HepG2 (cell line): ENCODE measurements around the gene TEX35. TPM values are rescaled to one million over a fixed set of nuclear protein-coding genes. Genes with fewer than 3 reads are reported as not detected.
A peak's percentile ranks its signal among the peaks of the same experiment; 100 is the strongest.

Experiments used
- ATAC-seq: fragments of 200-7000 bp; cut with Tn5 transposase; 3 replicates; pipeline ENCODE4 v1.9.1; 2020; ENCODE audit warnings: mild to moderate bottlenecking, moderate library complexity
- BruUV-seq: library from RNA; stranded (reverse); fragments of 400-500 nt; replicated peaks from 2 replicates; lab custom pipeline; 2021; lab: Mats Ljungman, UMichigan
- CTCF ChIA-PET: fragments of 300-600 bp; formaldehyde crosslinking; extraction: SDS; loops from one replicate; lab custom pipeline; 2021; ENCODE audit warnings: low total read pairs, inconsistent platforms, low intra/inter-chr PET ratio; lab: Yijun Ruan, JAX
- POLR2A ChIA-PET: fragments of 350-600 bp; sonication (Branson Sonifier 250); formaldehyde crosslinking; loops from one replicate; lab custom pipeline; 2020; ENCODE audit warnings: antibody characterized with exemption, inconsistent platforms; lab: Yijun Ruan, JAX
- DNase-seq: peaks from one replicate; pipeline ENCODE4 v3.0.0-alpha.2; 2015; ENCODE audit warnings: low spot score
- FAIRE-seq: peaks from 3 replicates; lab custom pipeline; 2011; peaks lifted over from hg19 to GRCh38; lab: Jason Lieb, UNC
- H2AFZ ChIP-seq: one replicate; pipeline ENCODE4 v1.6.1; 2011; ENCODE audit warnings: low read length, inconsistent platforms
- H3K27ac ChIP-seq: fragments of 300-600 bp; 3 replicates; pipeline ENCODE4 v1.8.0; 2011; ENCODE audit warnings: mixed run types, mild to moderate bottlenecking, mixed read lengths, low read length, inconsistent platforms; ENCODE audit not compliant: insufficient read depth; ENCODE audit errors: extremely low read length
- H3K27me3 ChIP-seq, 2 experiments: fragments of 200-600 bp in 1 of 2; 2 replicates in 1 of 2; 3 replicates in 1 of 2; pipeline versions ENCODE4 v1.6.0 to v1.8.0; 2011; ENCODE audit warnings: low read length in 2 of 2, mild to moderate bottlenecking in 2 of 2, moderate library complexity in 2 of 2, inconsistent platforms in 1 of 2; ENCODE audit not compliant: insufficient read depth in 2 of 2, control insufficient read depth in 1 of 2
- H3K36me3 ChIP-seq, 2 experiments: fragments of 200-600 bp in 1 of 2; replicated peaks in 1 of 2; 2 replicates in 1 of 2; 3 replicates in 1 of 2; pipeline versions ENCODE4 v1.5.1 to v1.8.0; 2011; ENCODE audit warnings: low read length in 2 of 2, inconsistent platforms in 1 of 2; ENCODE audit not compliant: insufficient read depth in 2 of 2, control insufficient read depth in 1 of 2
- H3K4me1 ChIP-seq: 2 replicates; pipeline ENCODE4 v1.5.1; 2012; ENCODE audit warnings: low read length, inconsistent platforms; ENCODE audit not compliant: insufficient read depth
- H3K4me2 ChIP-seq: 2 replicates; pipeline ENCODE4 v1.6.0; 2011; ENCODE audit warnings: low read depth, low read length, inconsistent platforms
- H3K4me3 ChIP-seq, 3 experiments: fragments of 200-600 bp in 1 of 3; sonication (generic), shearing (Covaris generic) in 1 of 3; replicated peaks in 1 of 3; 2 replicates each; pipeline ENCODE4 v1.5.1; 2011 to 2016; ENCODE audit warnings: low read length in 3 of 3, inconsistent platforms in 2 of 3, low read depth in 2 of 3, mild to moderate bottlenecking in 2 of 3, control low read depth in 1 of 3, mixed read lengths in 1 of 3; ENCODE audit not compliant: insufficient read depth in 1 of 3
- H3K79me2 ChIP-seq: one replicate; pipeline ENCODE4 v1.6.1; 2011; ENCODE audit warnings: low read length, inconsistent platforms; ENCODE audit not compliant: insufficient read depth
- H3K9ac ChIP-seq: 2 replicates; pipeline ENCODE4 v1.6.0; 2011; ENCODE audit warnings: mild to moderate bottlenecking, low read depth, low read length, inconsistent platforms; ENCODE audit not compliant: insufficient read depth
- H3K9me3 ChIP-seq: 2 replicates; pipeline ENCODE4 v1.5.1; 2012; ENCODE audit warnings: mild to moderate bottlenecking, low read length
- H4K20me1 ChIP-seq: 2 replicates; pipeline ENCODE4 v1.6.0; 2011; ENCODE audit warnings: inconsistent platforms, mild to moderate bottlenecking, low read length, moderate library complexity; ENCODE audit not compliant: insufficient read depth
- CEBPG ChIP-seq: IDR thresholded peaks from 2 replicates; pipeline ENCODE4 v1.6.1; 2016
- HCFC1 ChIP-seq: fragments of 150-350 bp; IDR thresholded peaks from 2 replicates; pipeline ENCODE4 v1.6.1; 2014; ENCODE audit warnings: low read depth, low read length
- HMG20A ChIP-seq: IDR thresholded peaks from 2 replicates; pipeline ENCODE4 v1.6.1; 2016; ENCODE audit warnings: borderline replicate concordance
- SSRP1 ChIP-seq: IDR thresholded peaks from 2 replicates; pipeline ENCODE4 v1.6.1; 2016; ENCODE audit warnings: control low read depth
- ZBTB1 ChIP-seq: sonication (generic); formaldehyde crosslinking; IDR thresholded peaks from 2 replicates; pipeline ENCODE4 v1.4.0; 2020; ENCODE audit warnings: missing genetic modification reagents, borderline replicate concordance
- ZEB1 ChIP-seq: IDR thresholded peaks from 2 replicates; pipeline ENCODE4 v1.6.1; 2012; ENCODE audit warnings: mild to moderate bottlenecking, low read depth, inconsistent platforms; ENCODE audit not compliant: insufficient replicate concordance
- ZNF33A ChIP-seq: sonication (generic); formaldehyde crosslinking; IDR thresholded peaks from 2 replicates; pipeline ENCODE4 v1.5.1; 2020; ENCODE audit warnings: missing genetic modification reagents, mild to moderate bottlenecking, moderate library complexity, borderline replicate concordance
- ZNF607 ChIP-seq: sonication (generic); formaldehyde crosslinking; IDR thresholded peaks from 2 replicates; pipeline ENCODE4 v1.5.1; 2020; ENCODE audit warnings: missing genetic modification reagents, mild to moderate bottlenecking, borderline replicate concordance
- ZNF614 ChIP-seq: IDR thresholded peaks from 2 replicates; pipeline ENCODE4 v1.6.1; 2018; ENCODE audit warnings: missing biosample characterization, missing genetic modification reagents, inconsistent platforms, borderline replicate concordance
- WGBS: methylation state at CpG from one replicate; pipeline ENCODE4 v1.1.6; 2017; ENCODE audit warnings: low lambda C conversion rate; 5-methylcytosine and 5-hydroxymethylcytosine counted together
- in situ Hi-C: cut with HindIII; loops from 2 replicates; pipeline ENCODE4 v1.10.0; 2017; ENCODE audit warnings: low pct_unique_long_range_greater_than_20kb; ENCODE audit not compliant: extremely low pct_ligation_motif_present
- intact Hi-C: fragments of 100-400 bp; cut with micrococcal nuclease; formaldehyde crosslinking; loops from one replicate; pipeline ENCODE4 v1.10.0; 2022; ENCODE audit not compliant: unreplicated experiment
- polyA plus RNA-seq, 8 experiments: library from polyadenylated mRNA; depleted of rRNA in 3 of 8; stranded (reverse) in 7 of 8; unstranded in 1 of 8; fragments of >200 nt; fragmentation: Illumina TruSeq in 4 of 8; extraction: Trizol in 4 of 8; gene quantifications; 2 replicates each; pipeline versions ENCODE4 v1.2.1 to v1.2.3, GENCODE V29; 2011 to 2016; ENCODE audit warnings: low read depth in 4 of 8, missing spikeins in 1 of 8, mixed read lengths in 1 of 8; ENCODE audit not compliant: insufficient read depth in 1 of 8
- total RNA-seq, 5 experiments: library from RNA; depleted of rRNA; stranded (reverse); fragments of >200 nt; fragmentation: Illumina TruSeq; extraction: Trizol; gene quantifications; 2 replicates each; pipeline ENCODE4 v1.2.3, GENCODE V29; 2016; ENCODE audit warnings: low read depth in 1 of 5
- TF ChIP-seq, protein P1 (sequence below): sonication (generic); formaldehyde crosslinking; IDR thresholded peaks from 2 replicates; pipeline ENCODE4 v1.8.1; 2023; ENCODE audit warnings: mild to moderate bottlenecking, inconsistent platforms, moderate library complexity, missing genetic modification reagents, borderline replicate concordance
- TF ChIP-seq, protein P2 (sequence below): sonication (generic); formaldehyde crosslinking; IDR thresholded peaks from 2 replicates; pipeline ENCODE4 v1.4.0; 2020; ENCODE audit warnings: missing genetic modification reagents
- TF ChIP-seq, protein P3 (sequence below): sonication (generic); formaldehyde crosslinking; IDR thresholded peaks from 2 replicates; pipeline ENCODE4 v1.4.0; 2020; ENCODE audit warnings: mild to moderate bottlenecking, missing genetic modification reagents

TEX35 gene
- total and polyA plus RNA-seq, 2 of the 13 experiments (the other 11 are each of a cell fraction or from before 2014, with no cell fraction given): not detected

DNA sequence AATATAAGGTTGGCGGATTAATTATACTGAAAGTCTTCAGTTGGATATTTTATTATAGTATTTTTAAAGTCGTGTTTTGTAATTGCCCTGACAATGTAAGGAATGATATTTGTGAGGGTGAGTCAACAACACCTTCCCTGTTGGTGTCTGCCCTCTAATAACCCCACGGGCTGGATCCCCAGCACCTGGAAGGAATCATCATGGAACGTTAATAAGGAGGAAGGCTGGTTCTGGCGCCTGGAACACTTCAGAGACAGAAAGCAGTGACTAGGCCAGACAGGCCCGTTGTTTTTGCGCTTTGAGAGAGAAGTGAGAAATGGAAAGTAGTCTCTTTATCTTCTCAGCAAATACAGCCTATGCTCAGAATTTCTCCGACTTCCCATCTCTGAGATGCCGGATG lies 31.6 kb downstream of the TEX35 start:
- no peak for TF ChIP-seq ZBTB1 (CRISPR knock-in tag)
- no peak for TF ChIP-seq ZNF614 (CRISPR knock-in tag)
- H3K27me3 ChIP-seq: no peaks in the 10 kb centered on the region; a peak in 1 of 5 replicates
- FAIRE-seq (no peak), ATAC-seq (no peak), DNase-seq (no peak)
- peaks cover 35% of the 10 kb centered on the region for H3K4me1 ChIP-seq
- CTCF ChIA-PET: no interaction called here
- no peaks in the 10 kb centered on the region for H4K20me1 ChIP-seq
- no peak overlapping the region for H2AFZ ChIP-seq
- POLR2A ChIA-PET: no interaction called here
- no peak overlapping the region for H3K27ac ChIP-seq
- peaks cover 0 to 5% of the 10 kb centered on the region in 2 experiments; a peak in 1 of 5 replicates for H3K36me3 ChIP-seq
- in situ Hi-C loops (no loop called here), intact Hi-C loops (loop anchor here (10.0 kb wide), 3 partner anchors 80 to 330 kb away; partner anchors contain the start of gene ANGPTL1)
- WGBS: 93% methylated on average over 9 of the region's 9 CpGs
- TSS peak; percentile 35 for BruUV-seq
- H3K4me2 ChIP-seq: no peak overlapping the region; the same call in 1 of the 2 replicates
- H3K79me2 ChIP-seq: peaks cover 10% of the 10 kb centered on the region
- H3K9ac ChIP-seq: no peak overlapping the region
- H3K9me3 ChIP-seq: no peaks in the 10 kb centered on the region
- H3K4me3 ChIP-seq: no peak overlapping the region; a peak in 1 of 6 replicates

DNA sequence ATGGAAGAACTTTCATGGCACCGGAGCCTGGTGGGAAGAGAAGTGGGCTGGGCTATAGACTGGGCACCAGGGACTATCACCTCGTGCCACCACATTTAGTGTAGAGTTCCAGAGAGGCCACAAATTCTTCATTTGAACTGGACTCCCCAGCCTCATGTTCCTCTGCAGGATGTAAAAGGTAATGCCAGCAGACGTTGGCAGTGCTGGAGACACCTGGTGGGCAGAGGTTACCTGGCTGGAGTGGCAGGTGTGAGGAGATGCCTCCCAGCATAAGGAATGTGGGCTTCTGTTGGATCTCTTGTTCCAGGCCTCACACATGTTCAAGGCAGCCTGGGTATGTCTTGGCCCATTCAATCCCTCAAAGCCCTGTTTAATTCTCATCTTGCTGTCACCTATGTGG lies 35.2 kb downstream of the TEX35 start:
- POLR2A ChIA-PET: no interaction called here
- FAIRE-seq (no peak), DNase-seq (no peak), ATAC-seq (no peak)
- no peak overlapping the region for H3K4me3 ChIP-seq
- 100% methylated on average over 1 of the region's 3 CpGs for WGBS
- intact Hi-C loops: loop anchor here (10.0 kb wide), 3 partner anchors 77 to 327 kb away; partner anchors contain the start of gene ANGPTL1
- peaks cover 9% of the 10 kb centered on the region for H3K79me2 ChIP-seq
- TF ChIP-seq, protein P1, sequence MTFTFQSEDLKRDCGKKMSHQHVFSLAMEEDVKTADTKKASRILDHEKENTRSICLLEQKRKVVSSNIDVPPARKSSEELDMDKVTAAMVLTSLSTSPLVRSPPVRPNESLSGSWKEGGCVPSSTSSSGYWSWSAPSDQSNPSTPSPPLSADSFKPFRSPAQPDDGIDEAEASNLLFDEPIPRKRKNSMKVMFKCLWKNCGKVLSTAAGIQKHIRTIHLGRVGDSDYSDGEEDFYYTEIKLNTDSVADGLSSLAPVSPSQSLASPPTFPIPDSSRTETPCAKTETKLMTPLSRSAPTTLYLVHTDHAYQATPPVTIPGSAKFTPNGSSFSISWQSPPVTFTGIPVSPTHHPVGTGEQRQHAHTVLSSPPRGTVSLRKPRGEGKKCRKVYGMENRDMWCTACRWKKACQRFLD: no peak
- no peak for TF ChIP-seq ZEB1
- TF ChIP-seq HMG20A (CRISPR knock-in tag): no peak
- TF ChIP-seq SSRP1 (CRISPR knock-in tag): no peak
- no peak for TF ChIP-seq HCFC1
- TF ChIP-seq, protein P2, sequence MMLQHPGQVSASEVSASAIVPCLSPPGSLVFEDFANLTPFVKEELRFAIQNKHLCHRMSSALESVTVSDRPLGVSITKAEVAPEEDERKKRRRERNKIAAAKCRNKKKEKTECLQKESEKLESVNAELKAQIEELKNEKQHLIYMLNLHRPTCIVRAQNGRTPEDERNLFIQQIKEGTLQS (CRISPR knock-in tag): no peak
- no peak for TF ChIP-seq ZNF33A (CRISPR knock-in tag)
- no peak for TF ChIP-seq ZNF607
- TF ChIP-seq CEBPG: no peak
- TF ChIP-seq, protein P3, sequence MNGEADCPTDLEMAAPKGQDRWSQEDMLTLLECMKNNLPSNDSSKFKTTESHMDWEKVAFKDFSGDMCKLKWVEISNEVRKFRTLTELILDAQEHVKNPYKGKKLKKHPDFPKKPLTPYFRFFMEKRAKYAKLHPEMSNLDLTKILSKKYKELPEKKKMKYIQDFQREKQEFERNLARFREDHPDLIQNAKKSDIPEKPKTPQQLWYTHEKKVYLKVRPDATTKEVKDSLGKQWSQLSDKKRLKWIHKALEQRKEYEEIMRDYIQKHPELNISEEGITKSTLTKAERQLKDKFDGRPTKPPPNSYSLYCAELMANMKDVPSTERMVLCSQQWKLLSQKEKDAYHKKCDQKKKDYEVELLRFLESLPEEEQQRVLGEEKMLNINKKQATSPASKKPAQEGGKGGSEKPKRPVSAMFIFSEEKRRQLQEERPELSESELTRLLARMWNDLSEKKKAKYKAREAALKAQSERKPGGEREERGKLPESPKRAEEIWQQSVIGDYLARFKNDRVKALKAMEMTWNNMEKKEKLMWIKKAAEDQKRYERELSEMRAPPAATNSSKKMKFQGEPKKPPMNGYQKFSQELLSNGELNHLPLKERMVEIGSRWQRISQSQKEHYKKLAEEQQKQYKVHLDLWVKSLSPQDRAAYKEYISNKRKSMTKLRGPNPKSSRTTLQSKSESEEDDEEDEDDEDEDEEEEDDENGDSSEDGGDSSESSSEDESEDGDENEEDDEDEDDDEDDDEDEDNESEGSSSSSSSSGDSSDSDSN (CRISPR knock-in tag): no peak
- H3K4me1 ChIP-seq: peaks cover 49% of the 10 kb centered on the region
- no peaks in the 10 kb centered on the region for H3K9me3 ChIP-seq
- no peaks in the 10 kb centered on the region; a peak in 1 of 5 replicates for H3K27me3 ChIP-seq
- CTCF ChIA-PET: no interaction called here
- H3K4me2 ChIP-seq: no peak overlapping the region
- BruUV-seq: no TSS peak
- no peaks in the 10 kb centered on the region for H4K20me1 ChIP-seq
- peaks cover 0 to 5% of the 10 kb centered on the region in 2 experiments; a peak in 1 of 5 replicates for H3K36me3 ChIP-seq
- no peak overlapping the region for H3K9ac ChIP-seq
- no peak overlapping the region for H2AFZ ChIP-seq
- H3K27ac ChIP-seq: no peak overlapping the region
- in situ Hi-C loops: no loop called here
